H1 (cell line): ENCODE measurements around the gene POLR3A. TPM values are rescaled to one million over a fixed set of nuclear protein-coding genes. Genes with fewer than 3 reads are reported as not detected.

ENCODE experiments used
- CTCF ChIA-PET: fragments of 300-600 bp; sonication (Branson Sonifier 250); formaldehyde crosslinking; loops from one replicate; lab custom pipeline; 2021; ENCODE audit not compliant: partially characterized antibody; lab: Charles Lee
- POLR2A ChIA-PET: fragments of 300-600 bp; sonication (Branson Sonifier 250); formaldehyde crosslinking; loops from one replicate; lab custom pipeline; 2021; ENCODE audit warnings: inconsistent platforms; ENCODE audit not compliant: partially characterized antibody; lab: Charles Lee
- DNase-seq, 2 experiments: peaks; one replicate each; pipeline versions ENCODE4 v3.0.0 to v3.0.0-alpha.2; 2010 to 2022; ENCODE audit warnings: low spot score in 2 of 2, low read depth in 1 of 2, mixed read lengths in 1 of 2
- FAIRE-seq: peaks from 2 replicates; lab custom pipeline; 2011; peaks lifted over from hg19 to GRCh38; lab: Jason Lieb, UNC
- H2AFZ ChIP-seq: 2 replicates; pipeline ENCODE4 v1.8.1; 2012; ENCODE audit warnings: low read length, inconsistent platforms
- H2AK5ac ChIP-seq: 2 replicates; pipeline ENCODE4 v1.6.1; 2013; ENCODE audit warnings: low read depth, low read length
- H2BK120ac ChIP-seq: replicated peaks from 2 replicates; pipeline ENCODE3; 2013; ENCODE audit warnings: low read depth, low read length, inconsistent platforms
- H2BK12ac ChIP-seq: 2 replicates; pipeline ENCODE4 v1.6.1; 2013; ENCODE audit warnings: low read depth, low read length
- H2BK15ac ChIP-seq: 2 replicates; pipeline ENCODE4 v1.6.1; 2013; ENCODE audit warnings: low read length
- H2BK20ac ChIP-seq: 2 replicates; pipeline ENCODE4 v1.6.1; 2013; ENCODE audit warnings: low read length
- H2BK5ac ChIP-seq: 2 replicates; pipeline ENCODE4 v1.6.1; 2013; ENCODE audit warnings: low read depth, low read length
- H3K14ac ChIP-seq: 2 replicates; pipeline ENCODE4 v1.6.1; 2013; ENCODE audit warnings: inconsistent platforms; ENCODE audit not compliant: insufficient read length
- H3K18ac ChIP-seq: 2 replicates; pipeline ENCODE4 v1.6.1; 2013; ENCODE audit warnings: low read length; ENCODE audit errors: extremely low read depth
- H3K23ac ChIP-seq: 2 replicates; pipeline ENCODE4 v1.6.1; 2013; ENCODE audit warnings: inconsistent platforms; ENCODE audit not compliant: insufficient read length
- H3K23me2 ChIP-seq: 2 replicates; pipeline ENCODE4 v1.6.1; 2013; ENCODE audit warnings: low read depth, low read length
- H3K27ac ChIP-seq: 2 replicates; pipeline ENCODE4 v1.6.1; 2011; ENCODE audit warnings: low read depth, low read length, inconsistent platforms
- H3K27me3 ChIP-seq, 4 experiments: replicated peaks in 1 of 4; 1 replicate in 1 of 4; 2 replicates in 3 of 4; pipeline versions ENCODE4 v1.6.1 to v1.8.1; 2011 to 2013; ENCODE audit warnings: low read length in 3 of 4, mild to moderate bottlenecking in 3 of 4, inconsistent platforms in 2 of 4, mixed read lengths in 2 of 4, moderate library complexity in 1 of 4; ENCODE audit not compliant: control insufficient read depth in 3 of 4, insufficient read depth in 3 of 4; ENCODE audit errors: extremely low read depth in 1 of 4
- H3K36me3 ChIP-seq, 4 experiments: 2 replicates each; pipeline versions ENCODE4 v1.6.1 to v1.8.1; 2011 to 2013; ENCODE audit warnings: mild to moderate bottlenecking in 4 of 4, low read length in 3 of 4, moderate library complexity in 2 of 4, control low read depth in 1 of 4, inconsistent platforms in 1 of 4; ENCODE audit not compliant: insufficient read depth in 4 of 4, control insufficient read depth in 2 of 4
- H3K4ac ChIP-seq: replicated peaks from 2 replicates; pipeline ENCODE3; 2013; ENCODE audit warnings: low read length, low read depth, mixed read lengths, inconsistent platforms; ENCODE audit not compliant: insufficient read length
- H3K4me1 ChIP-seq, 4 experiments: replicated peaks in 1 of 4; 1 replicate in 1 of 4; 2 replicates in 3 of 4; pipeline versions ENCODE4 v1.6.1 to v1.8.1; 2011 to 2013; ENCODE audit warnings: low read length in 3 of 4, inconsistent platforms in 2 of 4, mixed read lengths in 1 of 4; ENCODE audit not compliant: insufficient read depth in 4 of 4, control insufficient read depth in 3 of 4
- H3K4me2 ChIP-seq, 2 experiments: 2 replicates each; pipeline versions ENCODE4 v1.6.1 to v1.8.1; 2011 to 2013; ENCODE audit warnings: low read depth in 2 of 2, low read length in 2 of 2, control low read depth in 1 of 2, inconsistent platforms in 1 of 2, mild to moderate bottlenecking in 1 of 2; ENCODE audit not compliant: insufficient read depth in 1 of 2
- H3K4me3 ChIP-seq, 4 experiments: fragments of 200-600, 300-600 bp in 1 of 4; sonication (generic), shearing (Covaris generic), sonication (Bioruptor Twin) in 1 of 4; 2 replicates each; pipeline versions ENCODE4 v1.5.1 to v1.8.1; 2011 to 2016; ENCODE audit warnings: low read length in 4 of 4, low read depth in 3 of 4, control low read depth in 2 of 4, inconsistent platforms in 2 of 4, mild to moderate bottlenecking in 2 of 4, mixed read lengths in 1 of 4, moderate library complexity in 1 of 4; ENCODE audit not compliant: insufficient read depth in 2 of 4; ENCODE audit errors: extremely low read depth in 1 of 4
- H3K56ac ChIP-seq: replicated peaks from 2 replicates; pipeline ENCODE3; 2013; ENCODE audit warnings: low read depth, mild to moderate bottlenecking, mixed read lengths, low read length, inconsistent platforms; ENCODE audit not compliant: insufficient read length
- H3K79me1 ChIP-seq: 2 replicates; pipeline ENCODE4 v1.6.1; 2013; ENCODE audit warnings: low read depth, low read length, control low read depth
- H3K79me2 ChIP-seq, 2 experiments: 2 replicates each; pipeline versions ENCODE4 v1.6.1 to v1.8.1; 2012 to 2013; ENCODE audit warnings: low read length in 2 of 2, mild to moderate bottlenecking in 2 of 2, inconsistent platforms in 1 of 2; ENCODE audit not compliant: insufficient read depth in 2 of 2, control insufficient read depth in 1 of 2
- H3K9ac ChIP-seq, 4 experiments: replicated peaks in 1 of 4; 1 replicate in 1 of 4; 2 replicates in 3 of 4; pipeline versions ENCODE4 v1.6.1 to v1.8.1; 2011 to 2013; ENCODE audit warnings: low read depth in 3 of 4, low read length in 3 of 4, control low read depth in 2 of 4, mild to moderate bottlenecking in 2 of 4, moderate library complexity in 2 of 4, inconsistent platforms in 1 of 4; ENCODE audit errors: extremely low read depth in 1 of 4
- H3K9me3 ChIP-seq, 2 experiments: 2 replicates each; pipeline versions ENCODE4 v1.6.1 to v1.8.1; 2012 to 2013; ENCODE audit warnings: mild to moderate bottlenecking in 2 of 2, moderate library complexity in 2 of 2, control low read depth in 1 of 2, inconsistent platforms in 1 of 2, low read depth in 1 of 2, low read length in 1 of 2, mixed read lengths in 1 of 2; ENCODE audit not compliant: insufficient read depth in 2 of 2
- H4K20me1 ChIP-seq, 2 experiments: replicated peaks in 1 of 2; 2 replicates each; pipeline versions ENCODE3 to v1.8.1; 2011 to 2013; ENCODE audit warnings: inconsistent platforms in 2 of 2, low read length in 2 of 2, mild to moderate bottlenecking in 1 of 2; ENCODE audit not compliant: insufficient read depth in 2 of 2, control insufficient read depth in 1 of 2
- H4K5ac ChIP-seq: 2 replicates; pipeline ENCODE4 v1.6.1; 2013; ENCODE audit warnings: low read length, low read depth, mixed read lengths, inconsistent platforms; ENCODE audit not compliant: insufficient read length
- H4K8ac ChIP-seq: 2 replicates; pipeline ENCODE4 v1.8.0; 2013; ENCODE audit warnings: mild to moderate bottlenecking, moderate library complexity, low read length, inconsistent platforms; ENCODE audit not compliant: insufficient read depth; ENCODE audit errors: extremely low read depth
- H4K91ac ChIP-seq: replicated peaks from 2 replicates; pipeline ENCODE3; 2013; ENCODE audit warnings: low read length, mixed read lengths, inconsistent platforms; ENCODE audit not compliant: insufficient read length
- CTBP2 ChIP-seq: IDR thresholded peaks from 2 replicates; pipeline ENCODE4 v1.7.0; 2011; ENCODE audit warnings: borderline replicate concordance, mild to moderate bottlenecking, moderate library complexity, mixed read lengths, low read length; ENCODE audit not compliant: insufficient read depth, insufficient read length
- EZH2 ChIP-seq: fragments of 200-600 bp; sonication (generic); IDR thresholded peaks from 2 replicates; pipeline ENCODE4 v1.7.1; 2012; ENCODE audit warnings: low read depth, mild to moderate bottlenecking, moderate library complexity, low read length, inconsistent platforms; ENCODE audit not compliant: severe bottlenecking
- POLR2AphosphoS5 ChIP-seq: IDR thresholded peaks from 2 replicates; pipeline ENCODE4 v1.6.1; 2011; ENCODE audit warnings: low read depth, low read length
- RFX5 ChIP-seq: IDR thresholded peaks from 2 replicates; pipeline ENCODE4 v1.6.1; 2011; ENCODE audit warnings: low read depth, low read length, improper control_type of control experiment, borderline replicate concordance
- SP4 ChIP-seq: IDR thresholded peaks from 2 replicates; pipeline ENCODE4 v1.6.1; 2012; ENCODE audit warnings: low read length, inconsistent platforms
- TBP ChIP-seq: IDR thresholded peaks from 2 replicates; pipeline ENCODE4 v1.6.1; 2011; ENCODE audit warnings: low read depth, low read length, improper control_type of control experiment
- WGBS, 2 experiments: shearing (Covaris generic) in 1 of 2; methylation state at CpG; one replicate each; pipeline versions ENCODE4 v1.1.6 to v1.1.7; 2013 to 2015; ENCODE audit warnings: low lambda C conversion rate in 2 of 2, mixed read lengths in 2 of 2, inconsistent platforms in 1 of 2, low coverage in 1 of 2, missing lambda C conversion rate in 1 of 2; ENCODE audit not compliant: insufficient replicate concordance in 2 of 2, insufficient coverage in 1 of 2, insufficient read length in 1 of 2; ENCODE audit errors: extremely low coverage in 1 of 2, missing lambda C conversion rate in 1 of 2; 5-methylcytosine and 5-hydroxymethylcytosine counted together
- polyA plus RNA-seq, 7 experiments: library from polyadenylated mRNA; depleted of rRNA in 3 of 7; stranded (reverse) in 5 of 7; unstranded in 2 of 7; fragments of >200 nt in 5 of 7; fragments of 200-250 nt in 2 of 7; gene quantifications; 1 replicate in 5 of 7; 2 replicates in 1 of 7; 4 replicates in 1 of 7; pipeline versions ENCODE4 v1.2.1 to v1.2.3, GENCODE V29; 2011 to 2013; ENCODE audit warnings: missing spikeins in 2 of 7, mixed read lengths in 2 of 7
- total RNA-seq: library from RNA; stranded (reverse); fragmentation: NEBNext Ultra II Directional; extraction: Animal tissue kit (Norgen Biotek cat#: 25700); gene quantifications from 2 replicates; pipeline ENCODE4 v1.2.1, GENCODE V29; 2021
- TF ChIP-seq, protein P1 (sequence below): IDR thresholded peaks from 2 replicates; pipeline ENCODE4 v1.6.1; 2012; ENCODE audit warnings: low read length, inconsistent platforms

POLR3A gene
- total and polyA plus RNA-seq, 2 of the 8 experiments (the other 6 are each of a cell fraction or from before 2014, with no cell fraction given), result 11.3 to 38.6 TPM

DNA sequence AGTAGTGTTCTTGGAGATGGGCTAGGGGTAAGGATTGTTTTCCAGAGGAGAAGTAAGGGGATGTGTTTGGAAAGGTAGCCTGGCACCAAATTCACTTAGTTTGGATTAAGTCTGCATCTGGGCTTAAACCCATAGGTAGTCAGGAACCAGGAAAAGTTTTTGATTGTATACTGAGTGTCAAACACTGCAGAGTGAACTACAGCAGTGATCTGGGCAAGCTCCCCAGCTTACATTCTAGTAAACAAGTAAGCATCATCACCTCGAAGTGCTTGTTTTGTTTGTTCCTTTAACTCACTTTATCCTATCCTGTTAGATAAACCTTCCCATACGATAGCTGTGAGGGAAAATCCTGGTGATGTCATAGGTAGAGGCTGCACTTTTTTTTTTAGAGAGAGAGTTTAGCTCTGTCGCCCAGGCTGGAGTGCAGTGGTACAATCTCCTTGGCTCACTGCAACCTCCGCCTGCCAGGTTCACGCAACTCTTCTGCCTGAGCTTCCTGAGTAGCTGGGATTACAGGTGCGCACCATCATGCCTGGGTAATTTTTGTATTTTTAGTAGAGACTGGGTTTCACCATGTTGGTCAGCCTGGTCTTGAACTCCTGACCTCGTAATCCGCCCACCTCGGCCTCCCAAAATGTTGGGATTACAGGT lies 6.7 kb upstream of the POLR3A start:
- Histone ChIP-seq H3K79me2 (peaks cover 20 to 74% of the 10 kb centered on the region in 2 experiments), H3K4me1 (peaks cover 13 to 39% (median 31%) of the 10 kb centered on the region in 4 experiments)
- POLR2A ChIA-PET, result interaction anchor here (0.8 to 3.0 kb wide), 11 partner anchors 9 to 325 kb away, joined by 3 to 38 read pairs (median 3); no protein-coding TSS in a partner anchor

More for the DNA sequence above, 6.7 kb upstream of the POLR3A start:
- H2BK5ac ChIP-seq, result peak overlapping the region; percentile 19; the same call in 1 of the 2 replicates
- H3K23ac ChIP-seq, result no peak overlapping the region
- no peak overlapping the region for H3K27ac ChIP-seq
- no peak overlapping the region for H2BK20ac ChIP-seq
- no peak overlapping the region for H4K91ac ChIP-seq
- no peak overlapping the region for H3K14ac ChIP-seq
- H3K4me3 ChIP-seq, result peak overlapping the region; percentile 13 to 95 (median 16); a peak in 7 of 8 replicates
- H3K4me2 ChIP-seq, result peak overlapping the region; percentile 75 to 89
- peaks cover 34 to 68% (median 60%) of the 10 kb centered on the region in 4 experiments for H3K36me3 ChIP-seq
- H3K9me3 ChIP-seq, result no peaks in the 10 kb centered on the region
- H3K4ac ChIP-seq, result no peak overlapping the region
- H4K8ac ChIP-seq, result no peak overlapping the region
- H2AFZ ChIP-seq, result no peak overlapping the region
- 88% methylated on average over 9 of the region's 9 CpGs; no CpG with 5 or more reads in 1 of the 2 experiments for WGBS, 2 experiments
- no peak overlapping the region for H2BK120ac ChIP-seq
- peaks cover 10% of the 10 kb centered on the region for H3K23me2 ChIP-seq
- no peak overlapping the region for H3K56ac ChIP-seq
- H2BK15ac ChIP-seq, result no peak overlapping the region
- TF ChIP-seq TBP (no peak), SP4 (no peak), EZH2 (no peak), CTBP2 (no peak), RFX5 (no peak), POLR2AphosphoS5 (no peak; the same call in 1 of the 2 replicates)
- TF ChIP-seq, protein P1, sequence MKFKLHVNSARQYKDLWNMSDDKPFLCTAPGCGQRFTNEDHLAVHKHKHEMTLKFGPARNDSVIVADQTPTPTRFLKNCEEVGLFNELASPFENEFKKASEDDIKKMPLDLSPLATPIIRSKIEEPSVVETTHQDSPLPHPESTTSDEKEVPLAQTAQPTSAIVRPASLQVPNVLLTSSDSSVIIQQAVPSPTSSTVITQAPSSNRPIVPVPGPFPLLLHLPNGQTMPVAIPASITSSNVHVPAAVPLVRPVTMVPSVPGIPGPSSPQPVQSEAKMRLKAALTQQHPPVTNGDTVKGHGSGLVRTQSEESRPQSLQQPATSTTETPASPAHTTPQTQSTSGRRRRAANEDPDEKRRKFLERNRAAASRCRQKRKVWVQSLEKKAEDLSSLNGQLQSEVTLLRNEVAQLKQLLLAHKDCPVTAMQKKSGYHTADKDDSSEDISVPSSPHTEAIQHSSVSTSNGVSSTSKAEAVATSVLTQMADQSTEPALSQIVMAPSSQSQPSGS, result 0 out of 2 replicates have a peak, but pooled peaks have one; percentile 49
- CTCF ChIA-PET, result interaction anchor here (0.6 to 2.4 kb wide), 4 partner anchors 9 to 97 kb away, joined by 3 to 8 read pairs (median 5); no protein-coding TSS in a partner anchor
- H3K79me1 ChIP-seq, result peaks cover 5% of the 10 kb centered on the region; the same call in 1 of the 2 replicates
- no peak for DNase-seq
- no peak overlapping the region for H3K18ac ChIP-seq
- no peak overlapping the region for H2BK12ac ChIP-seq
- no peak for FAIRE-seq
- no peak overlapping the region for H4K5ac ChIP-seq
- H4K20me1 ChIP-seq, result peaks cover 25 to 36% of the 10 kb centered on the region in 2 experiments
- no peak overlapping the region for H2AK5ac ChIP-seq
- no peaks in the 10 kb centered on the region; a peak in 2 of 7 replicates for H3K27me3 ChIP-seq
- H3K9ac ChIP-seq, result peak overlapping the region in 2 of 4 experiments; percentile 22 to 46; a peak in 3 of 7 replicates
